Glomerular visceral epithelial cell (primary cell): Measurements from ENCODE around the gene CCL14.
"Not testable (repeated sequence)": the region's sequence is repeated elsewhere in the genome, so short reads cannot be mapped to it uniquely, and the experiment has no call there.

Experiments
- DNase-seq: peaks from one replicate; pipeline ENCODE4 v3.0.0-alpha.2; 2016; ENCODE audit errors: extremely low spot score

The CCL14 gene

GRCh38 chr17:35943537-35943936 lies 43.0 kb downstream of the CCL14 start, which contains the start of gene LYZL6:
LYZL6 (minus strand) TSS chr17:35943713; CDS start chr17:35939356, 4,357 bp downstream.
- no peak for DNase-seq

GRCh38 chr17:35942588-35943186 lies 43.8 kb downstream of the CCL14 start:
- DNase-seq = no peak

GRCh38 chr17:35938492-35938891 lies 48.0 kb downstream of the CCL14 start:
- not testable (repeated sequence) for DNase-seq

GRCh38 chr17:35936063-35936462 lies 50.5 kb downstream of the CCL14 start:
- no peak for DNase-seq

GRCh38 chr17:35934760-35935159 lies 51.8 kb downstream of the CCL14 start:
- no peak for DNase-seq
